ENCODE results near the gene MYORG.

The MYORG gene

DNA sequence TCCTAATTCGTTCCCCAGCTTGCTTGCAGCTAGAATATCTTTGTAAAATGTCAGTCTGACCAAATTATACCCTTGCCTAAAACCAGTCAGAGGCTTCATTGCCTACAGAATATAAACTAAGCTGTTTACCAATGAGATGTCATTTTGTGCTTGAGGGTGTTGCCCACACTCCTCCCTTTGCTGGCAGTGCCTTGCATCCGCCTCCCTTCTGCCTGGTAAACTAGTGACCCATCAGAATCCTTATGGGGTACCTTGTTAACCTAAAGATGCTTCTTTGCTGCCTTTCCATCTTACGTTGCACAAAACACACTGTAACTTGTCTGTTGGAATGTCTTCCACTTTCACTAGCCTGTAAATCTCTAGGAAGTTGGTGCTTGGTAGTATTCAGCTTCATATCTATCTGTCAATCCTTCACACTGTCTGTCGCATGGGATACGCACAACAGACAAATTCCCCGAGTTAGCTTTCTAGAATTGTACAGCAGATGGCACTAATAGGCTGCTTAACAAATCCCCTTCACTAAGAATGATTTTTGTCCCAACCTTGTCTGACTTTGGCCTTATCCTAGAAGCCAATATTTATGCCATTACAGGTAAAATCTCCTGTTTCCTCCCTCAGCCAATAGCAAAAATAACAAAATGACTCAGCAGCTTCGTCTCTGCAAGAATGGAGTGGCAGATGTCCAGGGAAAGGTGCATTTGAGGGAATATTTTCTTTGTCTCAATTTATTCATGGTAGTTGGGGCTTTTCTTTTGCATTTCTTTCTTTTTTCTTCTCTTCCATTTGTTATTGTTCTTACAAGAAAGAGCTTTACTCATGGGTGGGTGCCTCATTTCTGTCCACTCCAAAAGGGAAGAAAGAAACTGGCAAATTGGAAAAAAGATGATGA, 44.4 kb downstream of the MYORG start:
- no peak overlapping the region for H2AFZ ChIP-seq (ENCODE audit: low read length)
- H3K27me3 ChIP-seq (replicated peaks; ENCODE audit: insufficient read depth, low read length), result no peaks in the 10 kb centered on the region
- peaks cover 8% of the 10 kb centered on the region for H3F3A ChIP-seq (ENCODE audit: insufficient read depth, low read length)
- TF ChIP-seq EZH2 (optimal IDR thresholded peaks at IDR 0.05; ENCODE audit: low read depth, low read length), result no peak
- TF ChIP-seq, protein P1, sequence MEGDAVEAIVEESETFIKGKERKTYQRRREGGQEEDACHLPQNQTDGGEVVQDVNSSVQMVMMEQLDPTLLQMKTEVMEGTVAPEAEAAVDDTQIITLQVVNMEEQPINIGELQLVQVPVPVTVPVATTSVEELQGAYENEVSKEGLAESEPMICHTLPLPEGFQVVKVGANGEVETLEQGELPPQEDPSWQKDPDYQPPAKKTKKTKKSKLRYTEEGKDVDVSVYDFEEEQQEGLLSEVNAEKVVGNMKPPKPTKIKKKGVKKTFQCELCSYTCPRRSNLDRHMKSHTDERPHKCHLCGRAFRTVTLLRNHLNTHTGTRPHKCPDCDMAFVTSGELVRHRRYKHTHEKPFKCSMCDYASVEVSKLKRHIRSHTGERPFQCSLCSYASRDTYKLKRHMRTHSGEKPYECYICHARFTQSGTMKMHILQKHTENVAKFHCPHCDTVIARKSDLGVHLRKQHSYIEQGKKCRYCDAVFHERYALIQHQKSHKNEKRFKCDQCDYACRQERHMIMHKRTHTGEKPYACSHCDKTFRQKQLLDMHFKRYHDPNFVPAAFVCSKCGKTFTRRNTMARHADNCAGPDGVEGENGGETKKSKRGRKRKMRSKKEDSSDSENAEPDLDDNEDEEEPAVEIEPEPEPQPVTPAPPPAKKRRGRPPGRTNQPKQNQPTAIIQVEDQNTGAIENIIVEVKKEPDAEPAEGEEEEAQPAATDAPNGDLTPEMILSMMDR (IDR thresholded peaks at IDR 0.05; ENCODE audit: low read length), result peak; percentile 33
- H3K9me3 ChIP-seq (replicated peaks; ENCODE audit: insufficient read depth, low read length), result no peaks in the 10 kb centered on the region
- H3K79me2 ChIP-seq (ENCODE audit: low read length), result peaks cover 69% of the 10 kb centered on the region
- no peaks in the 10 kb centered on the region for H3K4me1 ChIP-seq (ENCODE audit: low read length)
- H3K4me2 ChIP-seq (ENCODE audit: low read depth, low read length), result no peak overlapping the region
- H4K20me1 ChIP-seq (ENCODE audit: insufficient read depth, low read length), result no peaks in the 10 kb centered on the region
- no peak overlapping the region for H3K9ac ChIP-seq (ENCODE audit: low read length)
- H3K36me3 ChIP-seq (replicated peaks; ENCODE audit: insufficient read depth, low read length), result no peaks in the 10 kb centered on the region
- no peak overlapping the region for H3K4me3 ChIP-seq (ENCODE audit: low read length)
- H3K27ac ChIP-seq (ENCODE audit: low read length), result no peak overlapping the region
- peak; percentile 30 for DNase-seq
- H3K9me2 ChIP-seq (replicated peaks; ENCODE audit: insufficient read depth, low read length), result no peaks in the 10 kb centered on the region

- Histone ChIP-seq H3K4me3 (ENCODE audit: low read length) (no peak overlapping the region), H3K27me3 (replicated peaks; ENCODE audit: insufficient read depth, low read length) (no peaks in the 10 kb centered on the region), H3K4me1 (ENCODE audit: low read length) (no peaks in the 10 kb centered on the region), H3K9me2 (replicated peaks; ENCODE audit: insufficient read depth, low read length) (no peaks in the 10 kb centered on the region), H4K20me1 (ENCODE audit: insufficient read depth, low read length) (no peaks in the 10 kb centered on the region), H3K4me2 (ENCODE audit: low read depth, low read length) (no peak overlapping the region), H3K9ac (ENCODE audit: low read length) (no peak overlapping the region), H3F3A (ENCODE audit: insufficient read depth, low read length) (peaks cover 8% of the 10 kb centered on the region), H3K36me3 (replicated peaks; ENCODE audit: insufficient read depth, low read length) (no peaks in the 10 kb centered on the region), H3K9me3 (replicated peaks; ENCODE audit: insufficient read depth, low read length) (no peaks in the 10 kb centered on the region), H3K79me2 (ENCODE audit: low read length) (peaks cover 78% of the 10 kb centered on the region), H2AFZ (ENCODE audit: low read length) (no peak overlapping the region), H3K27ac (ENCODE audit: low read length) (no peak overlapping the region)
- TF ChIP-seq, protein P1 (IDR thresholded peaks at IDR 0.05; ENCODE audit: low read length), result no peak
- TF ChIP-seq EZH2phosphoT487 (IDR thresholded peaks at IDR 0.05; ENCODE audit: low read length) (no peak), EZH2 (optimal IDR thresholded peaks at IDR 0.05; ENCODE audit: low read depth, low read length) (no peak)
- DNase-seq, result no peak
Measured at GRCh38 chr9:34331196-34331595, 45.5 kb downstream of the MYORG start.

- Histone ChIP-seq H3F3A (ENCODE audit: insufficient read depth, low read length) (peaks cover 8% of the 10 kb centered on the region), H3K79me2 (ENCODE audit: low read length) (peaks cover 82% of the 10 kb centered on the region), H3K9me3 (replicated peaks; ENCODE audit: insufficient read depth, low read length) (no peaks in the 10 kb centered on the region)
Measured at GRCh38 chr9:34328987-34329832, 47.5 kb downstream of the MYORG start, which contains the start of the genes KIF24 and NUDT2. KIF24 (minus strand) TSS chr9:34329268; CDS start chr9:34311346, 17,922 bp downstream. NUDT2 (plus strand) TSS chr9:34329569; CDS start chr9:34339040, 9,471 bp downstream.

More at GRCh38 chr9:34328987-34329832, 47.5 kb downstream of the MYORG start, which contains the start of the genes KIF24 and NUDT2:
- DNase-seq, result peak; percentile 100
- Histone ChIP-seq H2AFZ (ENCODE audit: low read length) (peak within 1 kb of the TSS; percentile 95), H3K9me2 (replicated peaks; ENCODE audit: insufficient read depth, low read length) (no peaks in the 10 kb centered on the region), H3K27ac (ENCODE audit: low read length) (peak within 1 kb of the TSS; percentile 76), H4K20me1 (ENCODE audit: insufficient read depth, low read length) (no peaks in the 10 kb centered on the region), H3K4me2 (ENCODE audit: low read depth, low read length) (peak within 1 kb of the TSS; percentile 97), H3K9ac (ENCODE audit: low read length) (peak within 1 kb of the TSS; percentile 96), H3K4me1 (ENCODE audit: low read length) (no peaks in the 10 kb centered on the region), H3K4me3 (ENCODE audit: low read length) (peak within 1 kb of the TSS; percentile 95), H3K36me3 (replicated peaks; ENCODE audit: insufficient read depth, low read length) (no peaks in the 10 kb centered on the region), H3K27me3 (replicated peaks; ENCODE audit: insufficient read depth, low read length) (no peaks in the 10 kb centered on the region)
- TF ChIP-seq EZH2phosphoT487 (IDR thresholded peaks at IDR 0.05; ENCODE audit: low read length), result no peak
- TF ChIP-seq, protein P1 (IDR thresholded peaks at IDR 0.05; ENCODE audit: low read length), result no peak
- TF ChIP-seq EZH2 (optimal IDR thresholded peaks at IDR 0.05; ENCODE audit: low read depth, low read length), result no peak

Data from MM.1S (cell line).